Astrocyte (in vitro differentiated cells and primary cell): ENCODE results near the gene DHX35. TPM values are rescaled to one million over a fixed set of nuclear protein-coding genes. Genes with fewer than 3 reads are reported as not detected.
A peak's percentile ranks its signal among the peaks of the same experiment; 100 is the strongest.

Source experiments
- DNase-seq: peaks from one replicate; pipeline ENCODE4 v3.0.0-alpha.2; 2010; ENCODE audit warnings: low read depth
- FAIRE-seq: peaks from 2 replicates; lab custom pipeline; 2011; peaks lifted over from hg19 to GRCh38; lab: Jason Lieb, UNC
- H2AFZ ChIP-seq: 2 replicates; pipeline ENCODE4 v1.6.0; 2012; ENCODE audit warnings: low read depth, low read length, inconsistent platforms
- H3K27ac ChIP-seq: 2 replicates; pipeline ENCODE4 v1.5.1; 2011; ENCODE audit warnings: low read depth, low read length, inconsistent platforms
- H3K27me3 ChIP-seq: 2 replicates; pipeline ENCODE4 v1.6.0; 2011; ENCODE audit warnings: low read length, inconsistent platforms; ENCODE audit not compliant: insufficient read depth
- H3K36me3 ChIP-seq: 2 replicates; pipeline ENCODE4 v1.5.1; 2011; ENCODE audit warnings: low read length, inconsistent platforms; ENCODE audit not compliant: insufficient read depth
- H3K4me1 ChIP-seq: 2 replicates; pipeline ENCODE4 v1.5.1; 2011; ENCODE audit warnings: low read length, inconsistent platforms; ENCODE audit not compliant: insufficient read depth
- H3K4me2 ChIP-seq: 2 replicates; pipeline ENCODE4 v1.6.0; 2012; ENCODE audit warnings: low read length, inconsistent platforms
- H3K4me3 ChIP-seq: 2 replicates; pipeline ENCODE4 v1.5.1; 2011; ENCODE audit warnings: low read depth, mild to moderate bottlenecking, low read length, inconsistent platforms; ENCODE audit not compliant: insufficient read depth
- H3K79me2 ChIP-seq: 2 replicates; pipeline ENCODE4 v1.6.0; 2012; ENCODE audit warnings: mild to moderate bottlenecking, low read length, inconsistent platforms; ENCODE audit not compliant: insufficient read depth
- H3K9ac ChIP-seq: 2 replicates; pipeline ENCODE4 v1.6.0; 2012; ENCODE audit warnings: mild to moderate bottlenecking, low read length, inconsistent platforms
- H3K9me3 ChIP-seq: 2 replicates; pipeline ENCODE4 v1.5.1; 2012; ENCODE audit warnings: low read depth, mild to moderate bottlenecking, low read length, inconsistent platforms; ENCODE audit not compliant: insufficient read depth
- H4K20me1 ChIP-seq: 2 replicates; pipeline ENCODE4 v1.6.0; 2012; ENCODE audit warnings: low read length, inconsistent platforms; ENCODE audit not compliant: insufficient read depth
- H3K27ac Mint-ChIP-seq: one replicate; pipeline ENCODE4 v1.8.0; 2021; ENCODE audit warnings: mild to moderate bottlenecking, mixed read lengths; ENCODE audit not compliant: unreplicated experiment
- H3K27me3 Mint-ChIP-seq: one replicate; pipeline ENCODE4 v1.8.0; 2021; ENCODE audit warnings: low read depth, mixed read lengths; ENCODE audit not compliant: unreplicated experiment
- H3K36me3 Mint-ChIP-seq: one replicate; pipeline ENCODE4 v1.8.0; 2021; ENCODE audit warnings: low read depth, mixed read lengths; ENCODE audit not compliant: unreplicated experiment
- H3K4me1 Mint-ChIP-seq: one replicate; pipeline ENCODE4 v1.8.0; 2021; ENCODE audit warnings: low read depth, mixed read lengths; ENCODE audit not compliant: unreplicated experiment
- H3K4me3 Mint-ChIP-seq: one replicate; pipeline ENCODE4 v1.8.0; 2021; ENCODE audit warnings: mild to moderate bottlenecking, moderate library complexity, mixed read lengths; ENCODE audit not compliant: unreplicated experiment
- H3K9me3 Mint-ChIP-seq: one replicate; pipeline ENCODE4 v1.8.0; 2021; ENCODE audit warnings: mild to moderate bottlenecking, mixed read lengths; ENCODE audit not compliant: unreplicated experiment
- CTCF ChIP-seq: IDR thresholded peaks from 2 replicates; pipeline ENCODE4 v1.5.1; 2011; ENCODE audit warnings: low read depth, mild to moderate bottlenecking, inconsistent platforms, low read length, moderate library complexity; ENCODE audit not compliant: insufficient read depth
- EZH2 ChIP-seq: IDR thresholded peaks from 2 replicates; pipeline ENCODE4 v1.6.1; 2012; ENCODE audit warnings: mild to moderate bottlenecking, low read length, inconsistent platforms; ENCODE audit not compliant: insufficient read depth
- total RNA-seq: library from RNA; stranded (reverse); gene quantifications from 2 replicates; pipeline ENCODE4 v1.2.1, GENCODE V29; 2021

DHX35 gene
- total RNA-seq, 1 donor from 2014 or later, result 7.8 TPM

DNA sequence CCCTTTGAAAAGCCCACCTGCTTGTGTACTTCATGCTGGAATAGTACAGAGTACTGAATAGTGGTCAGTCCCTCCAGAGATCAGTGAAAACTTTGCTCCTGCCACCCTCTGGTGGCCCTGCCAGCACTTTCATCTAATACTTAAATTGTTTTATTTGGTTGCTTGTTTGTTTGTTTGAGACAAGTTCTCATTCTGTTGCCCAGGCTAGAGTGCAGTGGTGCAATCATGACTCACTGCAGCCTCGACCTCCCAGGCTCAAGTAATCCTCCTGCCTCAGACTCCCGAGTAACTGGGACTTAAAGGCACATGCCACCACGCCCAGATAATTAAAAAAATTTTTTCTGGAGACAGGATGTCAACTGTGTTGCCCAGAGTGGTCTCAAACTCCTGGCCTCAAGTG is 26.9 kb upstream of the DHX35 start:
- H3K36me3 ChIP-seq, result no peaks in the 10 kb centered on the region
- H3K27ac Mint-ChIP-seq, result peak overlapping the region; percentile 27
- FAIRE-seq (no peak), DNase-seq (no peak)
- peaks cover 15% of the 10 kb centered on the region for H3K4me1 ChIP-seq
- no peak overlapping the region for H3K9ac ChIP-seq
- H3K9me3 ChIP-seq, result no peaks in the 10 kb centered on the region
- H3K4me2 ChIP-seq, result peak overlapping the region; percentile 7
- no peak overlapping the region for H2AFZ ChIP-seq
- peaks cover 14% of the 10 kb centered on the region for H3K4me1 Mint-ChIP-seq
- peaks cover 100% of the 10 kb centered on the region for H3K79me2 ChIP-seq
- no peaks in the 10 kb centered on the region for H3K36me3 Mint-ChIP-seq
- H3K9me3 Mint-ChIP-seq, result no peaks in the 10 kb centered on the region
- no peaks in the 10 kb centered on the region for H3K27me3 ChIP-seq
- H3K4me3 Mint-ChIP-seq, result peak overlapping the region; percentile 5
- no peaks in the 10 kb centered on the region for H3K27me3 Mint-ChIP-seq
- no peak for TF ChIP-seq EZH2
- TF ChIP-seq CTCF, result no peak
- H3K27ac ChIP-seq, result no peak overlapping the region
- no peak overlapping the region for H3K4me3 ChIP-seq
- peaks cover 18% of the 10 kb centered on the region for H4K20me1 ChIP-seq

DNA sequence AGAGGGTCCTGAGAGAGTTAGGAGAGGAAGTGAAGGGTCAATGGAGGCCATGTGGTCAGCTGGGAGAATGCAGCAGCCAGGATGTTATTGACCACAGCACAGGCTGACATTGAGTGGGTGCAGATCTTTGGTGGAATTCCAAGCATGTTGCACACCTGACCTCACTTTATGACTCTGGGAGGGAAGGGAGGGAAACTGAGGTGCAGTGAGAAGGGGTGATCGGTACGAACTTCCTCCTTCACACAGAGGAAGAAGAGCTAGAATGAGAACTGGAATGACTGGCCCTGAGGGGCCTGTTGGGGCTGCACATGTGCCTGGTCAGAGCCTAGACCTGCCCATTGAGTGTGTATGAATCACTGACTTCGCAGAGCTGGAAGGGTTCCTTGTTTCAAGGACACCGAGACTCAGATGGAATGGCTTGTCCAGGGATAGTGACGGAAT is 26.2 kb upstream of the DHX35 start:
- no peaks in the 10 kb centered on the region for H3K9me3 ChIP-seq
- TF ChIP-seq EZH2, result no peak
- no peak overlapping the region for H3K27ac ChIP-seq
- H3K4me3 ChIP-seq, result no peak overlapping the region
- H3K4me2 ChIP-seq, result peak overlapping the region; percentile 7
- no peaks in the 10 kb centered on the region for H3K27me3 Mint-ChIP-seq
- H4K20me1 ChIP-seq, result peaks cover 19% of the 10 kb centered on the region
- peaks cover 100% of the 10 kb centered on the region for H3K79me2 ChIP-seq
- H3K4me1 ChIP-seq, result peaks cover 15% of the 10 kb centered on the region
- no peak overlapping the region for H2AFZ ChIP-seq
- DNase-seq, result no peak
- no peaks in the 10 kb centered on the region for H3K27me3 ChIP-seq
- H3K9ac ChIP-seq, result no peak overlapping the region
- no peaks in the 10 kb centered on the region for H3K36me3 ChIP-seq
- peak overlapping the region; percentile 27 for H3K27ac Mint-ChIP-seq
- no peak overlapping the region for H3K4me3 Mint-ChIP-seq
- H3K36me3 Mint-ChIP-seq, result no peaks in the 10 kb centered on the region
- peaks cover 15% of the 10 kb centered on the region for H3K4me1 Mint-ChIP-seq
- no peaks in the 10 kb centered on the region for H3K9me3 Mint-ChIP-seq
- FAIRE-seq, result no peak

DNA sequence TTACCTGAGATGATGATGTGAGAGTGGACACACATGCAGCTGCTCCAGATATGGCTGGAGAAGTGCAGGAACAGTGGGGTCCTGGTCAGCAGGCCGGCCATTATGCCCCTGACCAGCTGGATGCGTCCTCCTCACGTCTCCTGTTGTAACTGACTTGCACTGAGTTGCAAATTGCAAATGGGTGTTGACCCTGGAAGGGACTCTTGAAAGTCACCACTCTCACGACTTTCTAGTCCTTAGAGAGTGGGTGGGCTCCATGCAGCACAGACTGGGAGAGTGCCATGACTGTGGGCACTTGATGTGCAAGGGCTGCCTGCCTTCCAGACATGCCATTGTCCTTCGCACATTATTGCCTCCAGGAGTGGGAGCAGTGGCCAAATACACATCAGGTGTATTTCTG is 25.1 kb upstream of the DHX35 start:
- Histone ChIP-seq H3K9me3 (no peaks in the 10 kb centered on the region), H2AFZ (no peak overlapping the region), H3K4me2 (no peak overlapping the region), H3K27me3 (no peaks in the 10 kb centered on the region), H3K36me3 (no peaks in the 10 kb centered on the region), H3K4me1 (peaks cover 15% of the 10 kb centered on the region), H3K4me3 (no peak overlapping the region), H3K9ac (no peak overlapping the region), H4K20me1 (peaks cover 19% of the 10 kb centered on the region), H3K79me2 (peaks cover 100% of the 10 kb centered on the region), H3K27ac (no peak overlapping the region)
- no peak for FAIRE-seq
- no peak for DNase-seq
- Mint-ChIP-seq H3K9me3 (no peaks in the 10 kb centered on the region), H3K27ac (no peak overlapping the region), H3K27me3 (no peaks in the 10 kb centered on the region), H3K4me3 (no peak overlapping the region), H3K36me3 (no peaks in the 10 kb centered on the region), H3K4me1 (peaks cover 16% of the 10 kb centered on the region)
- TF ChIP-seq CTCF, result no peak
- TF ChIP-seq EZH2, result no peak
